NCI-H1092 treated with DMSO at 0.1 percent for 48 hours (cell line): ENCODE results near the gene AHCYL2.
"Not testable (repeated sequence)": the region's sequence is repeated elsewhere in the genome, so short reads cannot be mapped to it uniquely, and the experiment has no call there.

Experiments
- DNase-seq: peaks from one replicate; lab custom pipeline; 2025; lab: John Stamatoyannopoulos, UW

Gene AHCYL2

GRCh38 chr7:129454249-129454551, 229.4 kb downstream of the AHCYL2 start:
- DNase-seq, result no peak

- no peak for DNase-seq
Observed at GRCh38 chr7:129456421-129456820, 231.6 kb downstream of the AHCYL2 start.

DNA sequence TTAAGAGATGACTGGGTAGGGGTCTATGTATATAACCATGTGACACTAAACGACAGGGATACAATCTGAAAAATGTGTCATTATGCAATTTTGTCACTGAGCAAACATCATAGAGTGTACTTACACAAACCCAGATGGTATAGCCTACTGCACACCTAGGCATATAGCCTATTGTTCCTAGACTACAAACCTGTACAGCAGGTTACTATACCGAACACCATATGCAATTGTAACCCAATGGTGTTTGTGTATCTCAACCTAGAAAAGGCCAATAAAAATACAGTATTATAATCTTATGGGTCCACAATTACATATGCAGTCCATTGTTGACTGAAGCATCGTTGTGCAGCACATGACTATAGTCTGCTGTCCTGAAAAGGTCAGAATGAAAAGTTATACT, 232.3 kb downstream of the AHCYL2 start:
- no peak for DNase-seq

DNA sequence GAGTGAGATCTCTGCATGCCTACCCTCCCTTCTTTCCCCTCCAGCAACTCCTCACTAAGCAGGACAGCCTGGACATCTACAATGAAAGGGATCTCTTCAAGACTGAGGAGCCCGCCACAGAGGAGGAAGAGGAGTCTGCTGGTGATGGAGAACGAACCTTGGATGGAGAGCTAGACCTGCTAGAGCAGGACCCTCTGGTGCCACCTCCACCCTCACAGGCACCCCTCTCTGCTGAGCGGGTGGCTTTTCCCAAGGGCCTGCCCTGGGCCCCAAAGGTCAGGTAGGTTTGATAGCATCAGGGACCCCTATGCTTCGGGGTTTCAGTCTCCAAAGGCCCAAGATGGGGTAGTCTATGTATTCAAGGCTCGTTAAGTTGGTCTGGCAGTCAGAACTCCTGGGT, 233.3 kb downstream of the AHCYL2 start:
- DNase-seq, result no peak

- DNase-seq, result no peak
Observed at GRCh38 chr7:129461809-129462208, 237.0 kb downstream of the AHCYL2 start.

- no peak for DNase-seq
Observed at GRCh38 chr7:129462420-129462819, 237.6 kb downstream of the AHCYL2 start.

DNA sequence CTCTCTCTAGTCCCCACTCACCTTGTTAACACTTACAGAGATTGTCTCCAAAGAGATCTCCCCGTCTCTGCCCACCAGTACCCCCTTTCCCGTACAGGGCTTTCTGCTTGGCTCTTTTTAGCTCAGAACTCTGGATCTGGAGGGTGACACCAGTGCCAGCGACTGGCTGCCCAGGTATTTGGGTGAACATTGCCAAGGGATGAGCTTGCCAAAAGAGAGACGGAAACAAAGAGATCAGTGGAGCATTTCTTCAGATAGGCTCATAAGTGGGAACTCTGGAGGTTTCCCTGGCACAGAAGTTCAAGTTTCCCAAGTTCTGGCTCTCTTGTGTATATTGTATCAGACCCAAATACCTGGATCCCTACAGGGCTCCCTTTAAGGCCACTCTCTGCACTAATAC, 239.4 kb downstream of the AHCYL2 start:
- no peak for DNase-seq

DNA sequence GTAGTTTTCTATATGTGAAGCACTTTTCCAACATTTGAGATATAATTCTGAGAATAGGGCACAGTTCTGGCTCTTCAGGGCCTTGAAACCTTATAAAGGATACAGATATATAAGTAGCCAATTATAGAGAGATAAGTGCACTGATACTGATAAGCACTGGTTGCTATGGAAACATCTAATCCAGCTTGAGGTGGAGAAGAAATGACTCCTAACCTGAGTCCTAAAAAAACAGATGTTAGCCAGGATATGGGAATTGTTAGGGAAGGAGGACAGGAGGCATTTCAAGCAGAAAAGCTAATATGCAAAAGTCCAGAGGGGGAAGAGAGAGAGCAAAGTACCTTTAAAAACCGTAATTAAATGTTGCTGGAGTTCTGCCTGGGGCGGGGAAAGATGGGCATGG, 240.2 kb downstream of the AHCYL2 start:
- no peak for DNase-seq

- DNase-seq, result no peak
Observed at GRCh38 chr7:129466796-129467195, 242.0 kb downstream of the AHCYL2 start.

DNA sequence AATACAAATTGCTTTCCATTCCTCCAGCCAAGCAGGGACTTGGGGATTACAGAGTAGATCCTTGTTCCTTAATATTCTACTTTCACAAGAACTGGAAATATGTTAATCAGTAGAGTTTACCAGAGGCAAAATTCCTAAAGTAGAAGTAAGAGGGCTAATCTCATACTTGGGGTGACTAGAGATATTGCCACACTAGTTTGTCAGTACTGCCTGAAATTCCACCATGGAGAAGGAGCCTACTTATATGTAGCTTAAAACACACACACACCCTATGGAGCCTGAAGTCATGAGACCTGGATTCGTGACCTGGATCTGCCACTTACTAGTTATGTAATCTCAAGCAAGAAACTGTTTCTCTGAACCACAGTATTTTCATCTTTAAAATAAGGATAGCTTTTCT, 243.3 kb downstream of the AHCYL2 start:
- no peak for DNase-seq

DNA sequence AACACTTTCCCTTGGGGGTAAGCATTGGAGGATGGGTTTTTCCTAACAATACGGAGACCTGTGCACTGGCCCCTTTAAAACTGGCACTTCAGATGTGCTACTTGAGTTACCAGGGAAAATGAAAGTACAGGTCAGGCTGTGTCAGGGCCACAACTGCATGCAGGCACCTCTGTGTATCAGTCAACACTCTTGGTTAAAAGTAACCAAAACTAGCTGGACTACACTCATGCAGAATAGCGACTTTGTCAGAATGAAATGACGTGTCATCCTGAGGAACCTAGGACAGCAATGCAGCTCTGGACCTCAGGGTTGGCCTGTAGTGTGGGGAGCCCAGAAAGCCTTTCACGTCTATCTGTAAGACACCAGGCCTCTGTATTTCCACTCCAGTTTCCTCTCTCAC, 243.7 kb downstream of the AHCYL2 start:
- no peak for DNase-seq

DNA sequence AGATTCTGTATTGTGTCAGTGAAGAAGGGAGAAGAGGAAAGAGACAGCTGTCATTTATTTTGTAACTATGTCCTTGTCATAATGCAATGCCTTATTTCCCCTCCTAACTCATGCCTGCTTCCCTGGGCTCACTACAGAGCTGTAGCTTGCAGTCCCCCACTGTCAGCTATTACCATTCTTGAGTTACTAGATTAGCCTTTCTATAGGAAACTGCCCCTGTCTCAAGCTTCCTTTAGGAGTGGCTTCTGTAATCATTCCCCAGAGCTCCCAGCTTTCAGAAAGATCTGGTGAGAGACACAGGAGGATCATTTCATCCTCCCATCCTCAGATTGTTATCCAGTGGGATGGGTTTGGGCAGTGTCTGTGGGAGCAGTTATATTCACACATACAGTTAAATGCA, 245.1 kb downstream of the AHCYL2 start:
- no peak for DNase-seq

- DNase-seq, result no peak
Observed at GRCh38 chr7:129470411-129470810, 245.6 kb downstream of the AHCYL2 start.

DNA sequence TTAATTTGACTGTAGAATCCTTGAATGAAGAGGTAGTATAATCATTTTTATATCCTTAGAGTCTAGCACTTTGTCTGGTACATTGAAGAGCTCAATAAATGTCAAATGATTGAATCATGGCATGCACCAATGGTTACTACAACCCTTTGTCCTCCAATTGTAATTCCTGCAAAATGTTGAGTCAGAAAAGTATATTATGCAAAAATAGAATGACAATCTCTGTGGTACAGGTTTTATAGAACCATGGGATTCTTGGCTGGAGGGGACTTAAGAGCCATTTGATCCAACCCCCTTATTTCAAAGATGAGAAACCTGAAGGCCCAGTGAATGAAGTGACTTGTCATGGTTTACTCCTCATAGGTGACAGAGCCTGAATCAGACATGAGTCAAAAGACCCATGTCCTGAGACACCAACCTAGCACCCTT, 246.6 kb downstream of the AHCYL2 start:
- DNase-seq, result no peak

DNA sequence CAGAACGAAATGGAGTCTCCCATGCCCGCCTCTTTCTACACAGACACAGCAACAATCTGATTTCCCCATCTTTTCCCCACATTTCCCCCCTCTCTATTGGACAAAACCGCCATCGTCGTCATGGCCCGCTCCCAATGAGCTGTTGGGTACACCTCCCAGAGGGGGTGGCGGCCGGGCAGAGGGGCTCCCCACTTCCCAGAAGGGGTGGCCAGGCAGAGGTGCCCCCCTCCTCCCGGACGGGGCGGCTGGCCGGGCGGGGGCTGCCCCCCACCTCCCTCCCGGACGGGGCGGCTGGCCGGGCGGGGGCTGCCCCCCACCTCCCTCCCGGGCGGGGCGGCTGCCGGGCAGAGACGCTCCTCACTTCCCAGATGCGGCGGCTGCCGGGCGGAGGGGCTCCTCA, 251.1 kb downstream of the AHCYL2 start:
- DNase-seq, result not testable (repeated sequence)

DNA sequence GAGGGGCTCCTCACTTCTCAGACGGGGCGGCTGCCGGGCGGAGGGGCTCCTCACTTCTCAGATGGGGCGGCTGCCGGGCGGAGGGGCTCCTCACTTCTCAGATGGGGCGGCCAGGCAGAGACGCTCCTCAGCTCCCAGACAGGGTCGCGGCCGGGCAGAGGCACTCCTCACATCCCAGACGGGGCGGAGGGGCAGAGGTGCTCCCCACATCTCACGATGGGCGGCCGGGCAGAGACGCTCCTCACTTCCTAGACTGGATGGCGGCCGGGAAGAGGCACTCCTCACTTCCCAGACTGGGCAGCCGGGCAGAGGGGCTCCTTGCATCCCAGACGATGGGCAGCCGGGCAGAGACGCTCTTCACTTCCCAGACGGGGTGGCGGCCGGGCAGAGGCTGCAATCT, 251.6 kb downstream of the AHCYL2 start:
- not testable (repeated sequence) for DNase-seq
